ENCODE measurements around the gene XPO5. TPM values are rescaled to one million over a fixed set of nuclear protein-coding genes. Genes with fewer than 3 reads are reported as not detected.

XPO5 gene
- polyA plus RNA-seq, 1 donor from 2014 or later = 28.5 TPM

GRCh38 chr6:43516697-43517504, 58.9 kb downstream of the XPO5 start, which contains the start of the genes POLR1C and YIPF3:
POLR1C (plus strand) TSS chr6:43517089; CDS start chr6:43517110, 21 bp downstream.
YIPF3 (minus strand) TSS chr6:43516926; CDS start chr6:43516807, 119 bp downstream.
- Histone ChIP-seq H3K36me3 (ENCODE audit: insufficient read depth, low read length) (no peaks in the 10 kb centered on the region), H3K79me2 (replicated peaks; ENCODE audit: insufficient read depth, low read length) (peaks cover 44% of the 10 kb centered on the region)

GRCh38 chr6:43516367-43516696, 59.5 kb downstream of the XPO5 start:
- TF ChIP-seq EZH2 (IDR thresholded peaks at IDR 0.05; ENCODE audit: borderline replicate concordance, insufficient read depth, low read length, poor library complexity, severe bottlenecking) (no peak), RAD21 (conservative IDR thresholded peaks at IDR 0.05) (no peak), POLR2AphosphoS5 (IDR thresholded peaks at IDR 0.05) (no peak), TAF1 (IDR thresholded peaks at IDR 0.05; ENCODE audit: low read depth) (no peak), EP300 (conservative IDR thresholded peaks at IDR 0.05; ENCODE audit: poor library complexity, severe bottlenecking) (no peak), SMC3 (conservative IDR thresholded peaks at IDR 0.05; ENCODE audit: poor library complexity) (no peak), MXI1 (conservative IDR thresholded peaks at IDR 0.05; ENCODE audit: poor library complexity, severe bottlenecking) (no peak)
- TF ChIP-seq, protein P1, sequence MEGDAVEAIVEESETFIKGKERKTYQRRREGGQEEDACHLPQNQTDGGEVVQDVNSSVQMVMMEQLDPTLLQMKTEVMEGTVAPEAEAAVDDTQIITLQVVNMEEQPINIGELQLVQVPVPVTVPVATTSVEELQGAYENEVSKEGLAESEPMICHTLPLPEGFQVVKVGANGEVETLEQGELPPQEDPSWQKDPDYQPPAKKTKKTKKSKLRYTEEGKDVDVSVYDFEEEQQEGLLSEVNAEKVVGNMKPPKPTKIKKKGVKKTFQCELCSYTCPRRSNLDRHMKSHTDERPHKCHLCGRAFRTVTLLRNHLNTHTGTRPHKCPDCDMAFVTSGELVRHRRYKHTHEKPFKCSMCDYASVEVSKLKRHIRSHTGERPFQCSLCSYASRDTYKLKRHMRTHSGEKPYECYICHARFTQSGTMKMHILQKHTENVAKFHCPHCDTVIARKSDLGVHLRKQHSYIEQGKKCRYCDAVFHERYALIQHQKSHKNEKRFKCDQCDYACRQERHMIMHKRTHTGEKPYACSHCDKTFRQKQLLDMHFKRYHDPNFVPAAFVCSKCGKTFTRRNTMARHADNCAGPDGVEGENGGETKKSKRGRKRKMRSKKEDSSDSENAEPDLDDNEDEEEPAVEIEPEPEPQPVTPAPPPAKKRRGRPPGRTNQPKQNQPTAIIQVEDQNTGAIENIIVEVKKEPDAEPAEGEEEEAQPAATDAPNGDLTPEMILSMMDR (IDR thresholded peaks at IDR 0.05; ENCODE audit: poor library complexity, severe bottlenecking) = no peak
- H3F3A ChIP-seq (ENCODE audit: insufficient read depth, low read length, poor library complexity, severe bottlenecking) = no peaks in the 10 kb centered on the region
- no peaks in the 10 kb centered on the region for H3K27me3 ChIP-seq (ENCODE audit: insufficient read depth, low read depth, low read length)
- peak overlapping the region; percentile 99 for H3K4me3 ChIP-seq (ENCODE audit: low read length)
- peak overlapping the region; percentile 95 for H3K27ac ChIP-seq (ENCODE audit: low read length)
- no peaks in the 10 kb centered on the region for H3K9me2 ChIP-seq (ENCODE audit: insufficient read depth, low read length)
- peak overlapping the region; percentile 81 for H3K4me2 ChIP-seq (ENCODE audit: low read length)
- H3K79me2 ChIP-seq (replicated peaks; ENCODE audit: insufficient read depth, low read length) = peaks cover 44% of the 10 kb centered on the region
- peak overlapping the region; percentile 99 for H3K9ac ChIP-seq (ENCODE audit: low read length)
- H3K36me3 ChIP-seq (ENCODE audit: insufficient read depth, low read length) = no peaks in the 10 kb centered on the region
- no peaks in the 10 kb centered on the region for H3K9me3 ChIP-seq (ENCODE audit: low read length)
- H4K20me1 ChIP-seq (ENCODE audit: insufficient read depth) = no peaks in the 10 kb centered on the region
- H2AFZ ChIP-seq (ENCODE audit: low read depth, low read length) = peak overlapping the region; percentile 81

More at GRCh38 chr6:43516697-43517504, 58.9 kb downstream of the XPO5 start, which contains the start of the genes POLR1C and YIPF3:
- Histone ChIP-seq H4K20me1 (ENCODE audit: insufficient read depth) (no peaks in the 10 kb centered on the region), H3K27ac (ENCODE audit: low read length) (peak within 1 kb of the TSS; percentile 95), H3K4me3 (ENCODE audit: low read length) (peak within 1 kb of the TSS; percentile 99), H3K4me2 (ENCODE audit: low read length) (peak within 1 kb of the TSS; percentile 87), H3K9ac (ENCODE audit: low read length) (peak within 1 kb of the TSS; percentile 99), H3K9me2 (ENCODE audit: insufficient read depth, low read length) (no peaks in the 10 kb centered on the region), H3K9me3 (ENCODE audit: low read length) (no peaks in the 10 kb centered on the region), H3K27me3 (ENCODE audit: insufficient read depth, low read depth, low read length) (no peaks in the 10 kb centered on the region), H3F3A (ENCODE audit: insufficient read depth, low read length, poor library complexity, severe bottlenecking) (no peaks in the 10 kb centered on the region), H2AFZ (ENCODE audit: low read depth, low read length) (peak within 1 kb of the TSS; percentile 81)
- TF ChIP-seq POLR2AphosphoS5 (IDR thresholded peaks at IDR 0.05) = peak; percentile 96
- TF ChIP-seq EZH2 (IDR thresholded peaks at IDR 0.05; ENCODE audit: borderline replicate concordance, insufficient read depth, low read length, poor library complexity, severe bottlenecking) = no peak
- TF ChIP-seq REST (IDR thresholded peaks at IDR 0.05; ENCODE audit: borderline replicate concordance) = peak; percentile 93
- TF ChIP-seq EP300 (conservative IDR thresholded peaks at IDR 0.05; ENCODE audit: poor library complexity, severe bottlenecking) = peak; percentile 48
- peak; percentile 99 for TF ChIP-seq MXI1 (conservative IDR thresholded peaks at IDR 0.05; ENCODE audit: poor library complexity, severe bottlenecking)
- no peak for TF ChIP-seq SMC3 (conservative IDR thresholded peaks at IDR 0.05; ENCODE audit: poor library complexity)
- peak; percentile 89 for TF ChIP-seq TAF1 (IDR thresholded peaks at IDR 0.05; ENCODE audit: low read depth)
- no peak for TF ChIP-seq RAD21 (conservative IDR thresholded peaks at IDR 0.05)
- TF ChIP-seq, protein P1 (IDR thresholded peaks at IDR 0.05; ENCODE audit: poor library complexity, severe bottlenecking) = no peak
